HCT116 (cell line): ENCODE data around the gene CHL1. TPM values are rescaled to one million over a fixed set of nuclear protein-coding genes. Genes with fewer than 3 reads are reported as not detected.

Source experiments
- ATAC-seq: fragments of 200-7000 bp; cut with Tn5 transposase; 2 replicates; pipeline ENCODE4 v1.9.1; 2020; ENCODE audit warnings: mild to moderate bottlenecking, moderate library complexity
- BruUV-seq: library from RNA; stranded (reverse); fragments of 400-500 nt; replicated peaks from 2 replicates; lab custom pipeline; 2021; lab: Mats Ljungman, UMichigan
- CTCF ChIA-PET: fragments of 300-600 bp; sonication (Branson Sonifier 250); formaldehyde crosslinking; loops from one replicate; lab custom pipeline; 2021; ENCODE audit warnings: antibody characterized with exemption; lab: Charles Lee
- POLR2A ChIA-PET: fragments of 300-600, 350-600 bp; sonication (Branson Sonifier 250); formaldehyde crosslinking; loops from one replicate; lab custom pipeline; 2021; ENCODE audit warnings: antibody characterized with exemption; lab: Charles Lee
- RAD21 ChIA-PET, 2 experiments: fragments of 300-600 bp; sonication (Branson Sonifier 250); formaldehyde crosslinking; loops; one replicate each; lab custom pipeline; 2023; ENCODE audit warnings: low total read pairs in 2 of 2; ENCODE audit not compliant: uncharacterized antibody in 2 of 2, unreplicated experiment in 2 of 2, low non-redundant PET in 1 of 2; lab: Charles Lee
- DNase-seq: peaks from one replicate; pipeline ENCODE4 v3.0.0-alpha.2; 2010; ENCODE audit warnings: low read depth, low spot score
- H2AFZ ChIP-seq: fragments of 200-600 bp; shearing (Covaris generic), sonication (generic); 2 replicates; pipeline ENCODE4 v1.6.1; 2017; ENCODE audit warnings: low read depth, mixed run types, mixed read lengths, antibody characterized with exemption, low read length; ENCODE audit not compliant: poor library complexity, severe bottlenecking
- H3K27ac ChIP-seq: 2 replicates; pipeline ENCODE4 v1.5.1; 2012; ENCODE audit warnings: low read depth, low read length
- H3K27me3 ChIP-seq: fragments of 200-600 bp; sonication (generic); 2 replicates; pipeline ENCODE4 v1.6.1; 2016; ENCODE audit warnings: mixed run types, low read length, mixed read lengths; ENCODE audit not compliant: insufficient read depth
- H3K36me3 ChIP-seq, 2 experiments: fragments of 200-500 bp in 1 of 2; fragments of 200-600 bp in 1 of 2; sonication (Bioruptor generic) in 1 of 2; sonication (generic) in 1 of 2; 2 replicates each; pipeline versions ENCODE4 v1.5.1 to v1.6.1; 2014 to 2016; ENCODE audit warnings: low read length in 2 of 2, inconsistent platforms in 1 of 2, mixed read lengths in 1 of 2, mixed run types in 1 of 2; ENCODE audit not compliant: insufficient read depth in 2 of 2, control insufficient read depth in 1 of 2
- H3K4me1 ChIP-seq, 2 experiments: fragments of 200-600 bp in 1 of 2; sonication (generic) in 1 of 2; 2 replicates each; pipeline versions ENCODE4 v1.5.1 to v1.6.1; 2012 to 2017; ENCODE audit warnings: low read length in 2 of 2, inconsistent platforms in 1 of 2, mild to moderate bottlenecking in 1 of 2, mixed read lengths in 1 of 2, mixed run types in 1 of 2, moderate library complexity in 1 of 2; ENCODE audit not compliant: insufficient read depth in 2 of 2, control insufficient read depth in 1 of 2
- H3K4me2 ChIP-seq: fragments of 200-600 bp; sonication (generic); 2 replicates; pipeline ENCODE4 v1.6.1; 2017; ENCODE audit warnings: mixed run types, low read length, mixed read lengths
- H3K4me3 ChIP-seq, 2 experiments: fragments of 200-600 bp in 1 of 2; sonication (generic) in 1 of 2; replicated peaks in 1 of 2; 2 replicates each; pipeline ENCODE4 v1.5.1; 2011 to 2016; ENCODE audit warnings: low read length in 2 of 2, control low read depth in 1 of 2, low read depth in 1 of 2, mild to moderate bottlenecking in 1 of 2, mixed read lengths in 1 of 2, mixed run types in 1 of 2
- H3K79me2 ChIP-seq: fragments of 200-600 bp; sonication (generic); 2 replicates; pipeline ENCODE4 v1.6.1; 2017; ENCODE audit warnings: mild to moderate bottlenecking, mixed run types, low read length, moderate library complexity, mixed read lengths; ENCODE audit not compliant: insufficient read depth
- H3K9ac ChIP-seq: fragments of 200-600 bp; sonication (generic); 2 replicates; pipeline ENCODE4 v1.6.1; 2016; ENCODE audit warnings: low read length, mixed read lengths
- H3K9me2 ChIP-seq: fragments of 200-600 bp; sonication (generic), shearing (Covaris generic); 2 replicates; pipeline ENCODE4 v1.6.1; 2017; ENCODE audit warnings: mixed run types, mild to moderate bottlenecking, moderate library complexity; ENCODE audit not compliant: insufficient read depth
- H3K9me3 ChIP-seq, 2 experiments: fragments of 200-500 bp in 1 of 2; fragments of 200-600 bp in 1 of 2; sonication (Bioruptor generic) in 1 of 2; sonication (generic) in 1 of 2; 2 replicates each; pipeline ENCODE4 v1.6.1; 2014 to 2017; ENCODE audit warnings: low read length in 2 of 2, mixed read lengths in 2 of 2, inconsistent platforms in 1 of 2, low read depth in 1 of 2, mild to moderate bottlenecking in 1 of 2, mixed run types in 1 of 2, moderate library complexity in 1 of 2; ENCODE audit not compliant: control insufficient read depth in 1 of 2, insufficient read depth in 1 of 2
- H4K20me1 ChIP-seq: fragments of 200-600 bp; sonication (generic), shearing (Covaris generic); 2 replicates; pipeline ENCODE4 v1.6.1; 2017; ENCODE audit warnings: mixed run types, mild to moderate bottlenecking, moderate library complexity; ENCODE audit not compliant: insufficient read depth
- CEBPB ChIP-seq: IDR thresholded peaks from 2 replicates; pipeline ENCODE4 v1.6.1; 2012; ENCODE audit warnings: low read depth
- EZH2phosphoT487 ChIP-seq: fragments of 200-600 bp; IDR thresholded peaks from 2 replicates; pipeline ENCODE4 v1.6.1; 2018; ENCODE audit warnings: antibody characterized with exemption, borderline replicate concordance
- JUND ChIP-seq: IDR thresholded peaks from 2 replicates; pipeline ENCODE4 v1.6.1; 2012
- POLR2AphosphoS5 ChIP-seq: IDR thresholded peaks from 2 replicates; pipeline ENCODE4 v1.6.1; 2011; ENCODE audit warnings: mild to moderate bottlenecking, low read depth, low read length, moderate library complexity
- REST ChIP-seq: IDR thresholded peaks from 2 replicates; pipeline ENCODE4 v1.6.1; 2012; ENCODE audit warnings: low read depth
- SP1 ChIP-seq: IDR thresholded peaks from 2 replicates; pipeline ENCODE4 v1.6.1; 2012; ENCODE audit warnings: low read depth
- TCF7L2 ChIP-seq: IDR thresholded peaks from 2 replicates; pipeline ENCODE4 v1.7.0; 2011; ENCODE audit warnings: borderline replicate concordance, inconsistent platforms; ENCODE audit not compliant: insufficient read depth, insufficient read length; ENCODE audit errors: extremely low read depth
- ZFX ChIP-seq: fragments of 450-650 bp; IDR thresholded peaks from 2 replicates; pipeline ENCODE4 v1.6.1; 2017
- intact Hi-C: fragments of 100-400 bp; cut with micrococcal nuclease; formaldehyde crosslinking; loops from 2 replicates; pipeline ENCODE4 v1.10.0; 2022
- total RNA-seq: library from RNA; stranded (reverse); gene quantifications from one replicate; pipeline ENCODE4 v1.2.1, GENCODE V29; 2021; ENCODE audit not compliant: unreplicated experiment
- TF ChIP-seq, protein P1 (sequence below), 3 experiments: fragments of 200-600 bp in 1 of 3; sonication (generic) in 1 of 3; IDR thresholded peaks in 2 of 3; conservative IDR thresholded peaks in 1 of 3; 2 replicates each; pipeline ENCODE4 v1.5.1; 2012 to 2017; ENCODE audit warnings: low read depth in 2 of 3, low read length in 2 of 3, antibody characterized with exemption in 1 of 3, borderline replicate concordance in 1 of 3, control low read depth in 1 of 3, mild to moderate bottlenecking in 1 of 3, mixed read lengths in 1 of 3, mixed run types in 1 of 3, moderate library complexity in 1 of 3; ENCODE audit not compliant: insufficient read depth in 1 of 3

The CHL1 gene
- total RNA-seq, 1 experiment from 2014 or later: not detected

DNA sequence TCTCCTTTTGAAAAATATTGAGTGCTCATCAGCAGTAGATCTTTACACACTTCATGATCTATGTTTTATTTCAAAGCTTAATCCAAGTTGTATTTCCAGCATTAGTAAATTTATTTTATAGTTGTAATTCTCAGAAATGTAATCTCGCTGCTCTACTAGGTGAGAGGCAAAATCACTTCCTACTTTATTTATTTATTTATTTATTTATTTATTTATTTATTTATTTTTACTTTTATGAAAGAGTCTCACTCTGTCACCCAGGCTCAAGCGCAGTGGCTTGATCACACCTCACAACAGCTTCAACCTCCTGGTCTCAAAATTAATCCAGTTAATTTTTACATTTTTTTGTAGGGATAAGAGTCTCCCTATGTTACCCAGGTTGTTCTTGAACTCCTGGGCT lies 127.9 kb downstream of the CHL1 start:
- peaks cover 3 to 7% of the 10 kb centered on the region in 2 experiments; a peak in 3 of 4 replicates for H3K9me3 ChIP-seq
- RAD21 ChIA-PET: no interaction called here
- no TSS peak for BruUV-seq

More for the DNA sequence above, 127.9 kb downstream of the CHL1 start:
- no peak for DNase-seq
- Histone ChIP-seq H4K20me1 (no peaks in the 10 kb centered on the region), H3K27me3 (no peaks in the 10 kb centered on the region), H3K27ac (no peak overlapping the region), H3K79me2 (no peaks in the 10 kb centered on the region), H3K9me2 (no peaks in the 10 kb centered on the region), H3K9ac (no peak overlapping the region), H2AFZ (no peak overlapping the region), H3K36me3 (no peaks in the 10 kb centered on the region), H3K4me1 (no peaks in the 10 kb centered on the region), H3K4me2 (no peak overlapping the region), H3K4me3 (no peak overlapping the region)
- intact Hi-C loops: no loop called here
- TF ChIP-seq JUND (no peak), SP1 (no peak), CEBPB (no peak), ZFX (no peak), EZH2phosphoT487 (no peak), REST (no peak), POLR2AphosphoS5 (no peak), TCF7L2 (no peak)
- TF ChIP-seq, protein P1, sequence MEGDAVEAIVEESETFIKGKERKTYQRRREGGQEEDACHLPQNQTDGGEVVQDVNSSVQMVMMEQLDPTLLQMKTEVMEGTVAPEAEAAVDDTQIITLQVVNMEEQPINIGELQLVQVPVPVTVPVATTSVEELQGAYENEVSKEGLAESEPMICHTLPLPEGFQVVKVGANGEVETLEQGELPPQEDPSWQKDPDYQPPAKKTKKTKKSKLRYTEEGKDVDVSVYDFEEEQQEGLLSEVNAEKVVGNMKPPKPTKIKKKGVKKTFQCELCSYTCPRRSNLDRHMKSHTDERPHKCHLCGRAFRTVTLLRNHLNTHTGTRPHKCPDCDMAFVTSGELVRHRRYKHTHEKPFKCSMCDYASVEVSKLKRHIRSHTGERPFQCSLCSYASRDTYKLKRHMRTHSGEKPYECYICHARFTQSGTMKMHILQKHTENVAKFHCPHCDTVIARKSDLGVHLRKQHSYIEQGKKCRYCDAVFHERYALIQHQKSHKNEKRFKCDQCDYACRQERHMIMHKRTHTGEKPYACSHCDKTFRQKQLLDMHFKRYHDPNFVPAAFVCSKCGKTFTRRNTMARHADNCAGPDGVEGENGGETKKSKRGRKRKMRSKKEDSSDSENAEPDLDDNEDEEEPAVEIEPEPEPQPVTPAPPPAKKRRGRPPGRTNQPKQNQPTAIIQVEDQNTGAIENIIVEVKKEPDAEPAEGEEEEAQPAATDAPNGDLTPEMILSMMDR (IDR thresholded peaks at IDR 0.05 in 2 of 3, conservative IDR thresholded peaks at IDR 0.05 in 1 of 3; ENCODE audit: borderline replicate concordance in 1 of 3, insufficient read depth in 1 of 3, low read depth in 2 of 3, low read length in 2 of 3): no peak
- ATAC-seq: no peak
- ChIA-PET CTCF (no interaction called here), POLR2A (no interaction called here)
